Activated naive CD4-positive, alpha-beta T cell treated with anti-CD3 and anti-CD28 coated beads for 36 hours (primary cell): ENCODE data around the gene HEMGN. TPM values are rescaled to one million over a fixed set of nuclear protein-coding genes. Genes with fewer than 3 reads are reported as not detected.
"Not testable (repeated sequence)": the region's sequence is repeated elsewhere in the genome, so short reads cannot be mapped to it uniquely, and the experiment has no call there.

Experiments
- CTCF ChIA-PET: fragments of 350-600 bp; sonication (Branson Sonifier 250); formaldehyde crosslinking; loops from one replicate; lab custom pipeline; 2021; ENCODE audit warnings: antibody characterized with exemption; lab: Charles Lee
- DNase-seq: peaks from one replicate; pipeline ENCODE4 v3.0.0-alpha.2; 2020
- H3K27ac Mint-ChIP-seq: one replicate; pipeline ENCODE4 v1.8.0; 2021; ENCODE audit warnings: mild to moderate bottlenecking, mixed read lengths
- H3K27me3 Mint-ChIP-seq: one replicate; pipeline ENCODE4 v1.8.0; 2021; ENCODE audit warnings: low read depth, mixed read lengths
- H3K36me3 Mint-ChIP-seq: one replicate; pipeline ENCODE4 v1.8.0; 2021; ENCODE audit warnings: low read depth, mixed read lengths
- H3K4me1 Mint-ChIP-seq: one replicate; pipeline ENCODE4 v1.8.0; 2021; ENCODE audit warnings: low read depth, mixed read lengths
- H3K4me3 Mint-ChIP-seq: one replicate; pipeline ENCODE4 v1.8.0; 2021; ENCODE audit warnings: mild to moderate bottlenecking, moderate library complexity, mixed read lengths
- H3K9me3 Mint-ChIP-seq: one replicate; pipeline ENCODE4 v1.8.0; 2021; ENCODE audit warnings: mixed read lengths
- intact Hi-C: fragments of 100-400 bp; cut with micrococcal nuclease; formaldehyde crosslinking; loops from one replicate; pipeline ENCODE4 v1.15.1; 2023
- total RNA-seq, 2 experiments: library from RNA; stranded (reverse); gene quantifications; one replicate each; pipeline ENCODE4 v1.2.3, GENCODE V29; 2021

HEMGN gene
- total RNA-seq, 2 experiments from 2014 or later = 1.8 to 1.9 TPM

- intact Hi-C loops = no loop called here
- no peaks in the 10 kb centered on the region for H3K27me3 Mint-ChIP-seq
- no peaks in the 10 kb centered on the region for H3K9me3 Mint-ChIP-seq
- no peak for DNase-seq
- H3K4me1 Mint-ChIP-seq = peaks cover 2% of the 10 kb centered on the region
- H3K4me3 Mint-ChIP-seq = no peak overlapping the region
- no peak overlapping the region for H3K27ac Mint-ChIP-seq
- no peaks in the 10 kb centered on the region for H3K36me3 Mint-ChIP-seq
- CTCF ChIA-PET = interaction anchor here (0.6 to 1.4 kb wide), 4 partner anchors 11 to 73 kb away, joined by 3 to 6 read pairs (median 4); no protein-coding TSS in a partner anchor
Measured at GRCh38 chr9:97961361-97961760, 23.4 kb upstream of the HEMGN start.

- H3K36me3 Mint-ChIP-seq, intact Hi-C loops, H3K27ac Mint-ChIP-seq, H3K27me3 Mint-ChIP-seq, H3K9me3 Mint-ChIP-seq, H3K4me3 Mint-ChIP-seq, H3K4me1 Mint-ChIP-seq, DNase-seq: not testable (repeated sequence)
- CTCF ChIA-PET = interaction anchor here (0.6 to 3.1 kb wide), 2 partner anchors 37 to 73 kb away, joined by 4 to 26 read pairs; partner anchors contain the start of gene TRMO
Measured at GRCh38 chr9:97960678-97961328, 22.8 kb upstream of the HEMGN start.

- CTCF ChIA-PET = interaction anchor here (0.6 to 3.1 kb wide), 3 partner anchors 24 to 41 kb away, joined by 3 to 26 read pairs (median 3); partner anchors contain the start of gene TRMO
- no peak for DNase-seq
- no peaks in the 10 kb centered on the region for H3K27me3 Mint-ChIP-seq
- H3K9me3 Mint-ChIP-seq = no peaks in the 10 kb centered on the region
- intact Hi-C loops = no loop called here
- peaks cover 2% of the 10 kb centered on the region for H3K4me1 Mint-ChIP-seq
- H3K36me3 Mint-ChIP-seq = no peaks in the 10 kb centered on the region
- no peak overlapping the region for H3K27ac Mint-ChIP-seq
- no peak overlapping the region for H3K4me3 Mint-ChIP-seq
Measured at GRCh38 chr9:97959585-97959984, 21.6 kb upstream of the HEMGN start.

DNA sequence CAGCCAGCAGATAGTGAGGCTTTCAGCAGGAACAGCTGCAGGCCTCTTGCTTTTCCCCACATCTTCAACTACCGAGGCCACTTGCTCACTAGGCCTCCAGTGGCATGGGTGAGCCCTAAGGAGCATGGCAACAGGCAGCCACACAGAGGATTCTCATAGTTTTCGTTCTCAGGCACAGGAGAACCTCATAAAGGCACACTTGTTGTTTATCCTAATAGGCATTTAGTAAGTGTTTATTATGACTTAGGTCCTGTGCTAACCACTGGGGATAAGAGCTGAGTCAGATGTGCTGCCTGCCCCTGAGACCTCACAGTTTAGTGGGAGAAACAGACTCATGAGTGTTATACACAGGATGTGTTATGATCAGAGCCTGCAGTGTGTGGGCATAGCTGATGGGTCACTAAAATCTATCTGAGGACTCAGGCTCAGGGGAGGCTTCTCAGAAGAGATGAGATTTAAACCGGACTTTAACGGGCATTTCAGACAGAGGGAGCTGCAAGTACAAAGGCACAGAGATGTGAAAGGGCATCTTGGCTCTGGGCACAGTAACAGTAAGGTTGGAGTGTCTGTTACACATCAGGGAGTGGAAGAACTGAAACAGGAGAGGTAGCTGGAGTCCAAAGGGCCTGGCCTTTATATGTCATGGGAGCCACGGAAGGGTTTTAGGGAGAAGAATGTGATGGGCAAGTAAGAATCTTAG is 21.0 kb upstream of the HEMGN start:
- CTCF ChIA-PET = interaction anchor here (0.6 to 3.1 kb wide), 5 partner anchors 21 to 75 kb away, joined by 3 to 26 read pairs (median 3); partner anchors contain the start of genes HEMGN and TRMO
- Mint-ChIP-seq H3K4me1 (no peaks in the 10 kb centered on the region), H3K27ac (no peak overlapping the region), H3K4me3 (no peak overlapping the region), H3K27me3 (no peaks in the 10 kb centered on the region), H3K9me3 (no peaks in the 10 kb centered on the region), H3K36me3 (no peaks in the 10 kb centered on the region)
- intact Hi-C loops = no loop called here
- DNase-seq = no peak

- Mint-ChIP-seq H3K4me3 (no peak overlapping the region), H3K4me1 (no peaks in the 10 kb centered on the region), H3K36me3 (no peaks in the 10 kb centered on the region), H3K9me3 (no peaks in the 10 kb centered on the region), H3K27ac (no peak overlapping the region), H3K27me3 (no peaks in the 10 kb centered on the region)
- DNase-seq = no peak
- CTCF ChIA-PET = interaction anchor here (0.7 to 5.1 kb wide), 7 partner anchors 30 to 118 kb away, joined by 3 to 66 read pairs (median 3); partner anchors contain the start of gene TRMO
- intact Hi-C loops = no loop called here
Measured at GRCh38 chr9:97956331-97956730, 18.4 kb upstream of the HEMGN start.

DNA sequence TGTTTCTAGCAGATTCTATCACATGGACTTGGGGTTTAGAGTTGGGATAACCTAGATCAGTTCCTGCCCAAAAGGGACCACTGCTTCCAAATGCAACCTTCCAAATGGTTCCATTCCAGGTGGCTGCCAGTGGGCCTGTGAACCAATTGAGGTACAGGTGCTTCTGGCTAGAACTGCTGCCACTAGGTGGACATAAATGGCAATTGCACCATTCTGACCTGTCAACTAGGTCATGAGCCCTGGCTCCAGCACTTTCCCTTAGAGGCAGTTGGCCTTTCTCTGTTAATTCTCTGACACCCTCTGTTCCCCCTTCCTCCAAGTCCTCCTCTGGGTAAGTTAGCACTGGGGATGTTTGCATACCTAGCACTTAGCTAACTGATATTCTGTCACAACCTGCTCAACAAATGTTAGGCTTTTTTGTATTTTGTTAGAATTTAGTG is 16.6 kb upstream of the HEMGN start:
- Mint-ChIP-seq H3K27me3 (no peaks in the 10 kb centered on the region), H3K4me1 (no peaks in the 10 kb centered on the region), H3K9me3 (no peaks in the 10 kb centered on the region), H3K4me3 (no peak overlapping the region), H3K36me3 (no peaks in the 10 kb centered on the region), H3K27ac (no peak overlapping the region)
- CTCF ChIA-PET = interaction anchor here (0.7 to 5.1 kb wide), 14 partner anchors 11 to 80 kb away, joined by 3 to 66 read pairs (median 6); partner anchors contain the start of gene TRMO
- peak; percentile 75 for DNase-seq
- intact Hi-C loops = loop anchor here (1.0 to 2.0 kb wide), 4 partner anchors 16 to 244 kb away; partner anchors contain the start of gene HEMGN

- H3K4me3 Mint-ChIP-seq, H3K27ac Mint-ChIP-seq, H3K27me3 Mint-ChIP-seq, H3K36me3 Mint-ChIP-seq, H3K4me1 Mint-ChIP-seq, intact Hi-C loops, H3K9me3 Mint-ChIP-seq: not testable (repeated sequence)
- CTCF ChIA-PET = interaction anchor here (0.8 to 1.4 kb wide), 2 partner anchors 27 to 31 kb away, joined by 3 to 6 read pairs; no protein-coding TSS in a partner anchor
- DNase-seq = peak; percentile 16
Measured at GRCh38 chr9:97950873-97951272, 12.9 kb upstream of the HEMGN start.

- H3K27ac Mint-ChIP-seq, H3K4me3 Mint-ChIP-seq, intact Hi-C loops, H3K36me3 Mint-ChIP-seq, DNase-seq, H3K4me1 Mint-ChIP-seq, H3K9me3 Mint-ChIP-seq, H3K27me3 Mint-ChIP-seq, CTCF ChIA-PET: not testable (repeated sequence)
Measured at GRCh38 chr9:97947094-97947493, 9.1 kb upstream of the HEMGN start.

GRCh38 chr9:97945470-97945869 is 7.5 kb upstream of the HEMGN start:
- H3K36me3 Mint-ChIP-seq, H3K27ac Mint-ChIP-seq, H3K27me3 Mint-ChIP-seq, intact Hi-C loops, H3K4me1 Mint-ChIP-seq, H3K4me3 Mint-ChIP-seq, H3K9me3 Mint-ChIP-seq, DNase-seq: not testable (repeated sequence)
- CTCF ChIA-PET = interaction anchor here (1.1 kb wide), 1 partner anchor 21 kb away, joined by 3 read pairs; no protein-coding TSS in a partner anchor

DNA sequence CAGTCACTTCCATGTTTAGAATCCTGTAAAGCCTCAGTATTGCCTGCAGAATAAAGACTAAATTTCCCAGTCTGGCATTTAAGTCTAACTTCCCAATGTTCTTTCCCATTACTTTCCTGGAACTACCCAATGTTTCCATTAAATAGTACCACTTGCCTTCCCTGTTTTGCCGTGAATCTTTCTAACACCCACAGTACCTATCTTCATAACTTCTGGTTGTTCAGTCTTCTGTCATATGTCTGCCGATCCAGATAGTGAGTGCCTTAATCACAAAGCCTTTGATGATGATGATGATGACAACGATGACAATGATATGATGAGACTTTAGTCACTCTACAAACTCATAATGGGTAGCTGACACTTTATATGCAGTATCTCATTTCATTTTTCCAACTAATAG is 6.6 kb upstream of the HEMGN start:
- H3K36me3 Mint-ChIP-seq = no peaks in the 10 kb centered on the region
- no peaks in the 10 kb centered on the region for H3K27me3 Mint-ChIP-seq
- H3K27ac Mint-ChIP-seq = no peak overlapping the region
- CTCF ChIA-PET = interaction anchor here (1.1 to 1.8 kb wide), 3 partner anchors 10 to 90 kb away, joined by 3 to 8 read pairs (median 4); no protein-coding TSS in a partner anchor
- DNase-seq = no peak
- no peak overlapping the region for H3K4me3 Mint-ChIP-seq
- intact Hi-C loops = no loop called here
- no peaks in the 10 kb centered on the region for H3K4me1 Mint-ChIP-seq
- H3K9me3 Mint-ChIP-seq = no peaks in the 10 kb centered on the region

- no peak overlapping the region for H3K4me3 Mint-ChIP-seq
- no peak for DNase-seq
- H3K4me1 Mint-ChIP-seq = peaks cover 4% of the 10 kb centered on the region
- no peaks in the 10 kb centered on the region for H3K36me3 Mint-ChIP-seq
- CTCF ChIA-PET = interaction anchor here (1.2 to 2.3 kb wide), 6 partner anchors 11 to 131 kb away, joined by 3 to 8 read pairs (median 4); no protein-coding TSS in a partner anchor
- intact Hi-C loops = no loop called here
- no peaks in the 10 kb centered on the region for H3K27me3 Mint-ChIP-seq
- H3K9me3 Mint-ChIP-seq = no peaks in the 10 kb centered on the region
- H3K27ac Mint-ChIP-seq = no peak overlapping the region
Measured at GRCh38 chr9:97943308-97943855, 5.4 kb upstream of the HEMGN start.

DNA sequence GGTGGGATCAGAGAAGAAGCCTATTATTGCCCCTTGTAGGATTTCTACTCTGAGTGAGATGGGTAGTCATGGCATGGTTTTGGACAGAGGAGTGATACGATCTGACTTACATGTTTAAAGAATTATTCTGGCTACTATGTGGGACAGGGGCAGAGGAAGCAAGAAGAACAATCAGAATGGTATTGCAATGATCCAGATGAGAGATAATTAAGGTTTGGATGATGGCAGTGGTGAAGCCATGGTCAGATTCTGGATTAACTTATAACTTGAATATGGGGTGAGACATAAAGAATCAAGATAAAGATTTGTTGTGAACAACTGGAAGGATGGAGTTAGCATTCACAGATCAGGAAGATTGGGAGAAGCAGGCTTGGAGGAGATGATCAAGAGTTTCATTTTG is 3.4 kb upstream of the HEMGN start:
- CTCF ChIA-PET = no interaction called here
- intact Hi-C loops = no loop called here

More for the DNA sequence above, 3.4 kb upstream of the HEMGN start:
- Mint-ChIP-seq H3K36me3 (no peaks in the 10 kb centered on the region), H3K9me3 (no peaks in the 10 kb centered on the region), H3K27ac (no peak overlapping the region), H3K4me3 (no peak overlapping the region), H3K27me3 (no peaks in the 10 kb centered on the region), H3K4me1 (peaks cover 16% of the 10 kb centered on the region)
- DNase-seq = no peak
